ENCODE data around the gene AMPD2. TPM values are rescaled to one million over a fixed set of nuclear protein-coding genes. Genes with fewer than 3 reads are reported as not detected.

Gene AMPD2
- polyA plus RNA-seq, 3 donors = 75.0 to 961 (median 117) TPM

DNA sequence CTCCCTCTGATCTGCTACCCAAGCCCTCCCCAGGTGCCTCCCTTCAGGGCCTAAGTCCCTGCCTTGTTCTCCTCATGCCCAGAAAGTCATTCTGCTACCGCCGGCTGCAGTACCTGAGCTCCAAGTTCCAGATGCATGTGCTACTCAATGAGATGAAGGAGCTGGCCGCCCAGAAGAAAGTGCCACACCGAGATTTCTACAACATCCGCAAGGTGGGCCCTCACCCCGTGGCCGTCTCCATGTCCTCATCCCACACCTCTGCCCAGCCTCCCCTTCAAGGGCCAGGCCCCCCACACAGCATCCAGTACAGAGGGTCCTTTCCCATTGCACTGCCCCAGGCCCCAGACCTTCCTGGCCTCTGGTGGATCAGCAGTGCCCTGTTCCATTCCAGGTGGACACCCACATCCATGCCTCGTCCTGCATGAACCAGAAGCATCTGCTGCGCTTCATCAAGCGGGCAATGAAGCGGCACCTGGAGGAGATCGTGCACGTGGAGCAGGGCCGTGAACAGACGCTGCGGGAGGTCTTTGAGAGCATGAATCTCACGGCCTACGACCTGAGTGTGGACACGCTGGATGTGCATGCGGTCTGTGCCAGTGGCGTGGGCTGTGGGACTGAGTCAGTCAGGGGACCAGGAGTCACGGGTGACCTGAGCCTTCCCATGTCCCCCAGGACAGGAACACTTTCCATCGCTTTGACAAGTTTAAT lies 8.2 kb downstream of the AMPD2 start:
- Mint-ChIP-seq H3K27ac (peak overlapping the region in 4 of 7 donors; percentile 10 to 59 (median 52)), H3K36me3 (peaks cover 68 to 78% of the 10 kb centered on the region in 2 donors), H3K4me3 (no peak overlapping the region), H3K9me3 (peaks cover 0 to 2% (median 0%) of the 10 kb centered on the region in 7 donors), H3K27me3 (ENCODE audit: low read depth in 3 of 3) (peaks cover 0 to 3% (median 0%) of the 10 kb centered on the region in 3 donors), H3K4me1 (peaks cover 24% of the 10 kb centered on the region)
- no peaks in the 10 kb centered on the region for H3K27me3 ChIP-seq (ENCODE audit: control insufficient read depth in 2 of 2, insufficient read depth in 2 of 2, low read length in 2 of 2)
- no peak overlapping the region for H3K27ac ChIP-seq (ENCODE audit: low read depth in 1 of 2, low read length in 2 of 2)
- 96% methylated on average over 23 of the region's 23 CpGs for WGBS (ENCODE audit: insufficient coverage)
- H3K9me3 ChIP-seq (replicated peaks in 1 of 2; ENCODE audit: control insufficient read depth in 1 of 2, insufficient read depth in 1 of 2, low read length in 2 of 2) = no peaks in the 10 kb centered on the region
- peak in 1 of 3 donors; percentile 3 for DNase-seq
- no peak overlapping the region for H3K4me2 ChIP-seq (replicated peaks; ENCODE audit: extremely low read depth, low read length, poor library complexity, severe bottlenecking)
- no peak overlapping the region for H2AFZ ChIP-seq (ENCODE audit: insufficient read depth, low read depth, low read length, poor library complexity, severe bottlenecking)
- H3K4me1 ChIP-seq (ENCODE audit: control insufficient read depth in 1 of 2, insufficient read depth in 2 of 2, low read length in 2 of 2) = peaks cover 20 to 22% of the 10 kb centered on the region in 2 donors
- intact Hi-C loops (cut with micrococcal nuclease) = no loop called here
- H3K4me3 ChIP-seq (replicated peaks in 1 of 3; ENCODE audit: low read depth in 2 of 3, low read length in 3 of 3) = no peak overlapping the region
- peaks cover 28% of the 10 kb centered on the region for H3K79me2 ChIP-seq (ENCODE audit: insufficient read depth, low read length)
- peaks cover 97% of the 10 kb centered on the region for H4K20me1 ChIP-seq (ENCODE audit: insufficient read depth, low read length)
- TF ChIP-seq, protein P1, sequence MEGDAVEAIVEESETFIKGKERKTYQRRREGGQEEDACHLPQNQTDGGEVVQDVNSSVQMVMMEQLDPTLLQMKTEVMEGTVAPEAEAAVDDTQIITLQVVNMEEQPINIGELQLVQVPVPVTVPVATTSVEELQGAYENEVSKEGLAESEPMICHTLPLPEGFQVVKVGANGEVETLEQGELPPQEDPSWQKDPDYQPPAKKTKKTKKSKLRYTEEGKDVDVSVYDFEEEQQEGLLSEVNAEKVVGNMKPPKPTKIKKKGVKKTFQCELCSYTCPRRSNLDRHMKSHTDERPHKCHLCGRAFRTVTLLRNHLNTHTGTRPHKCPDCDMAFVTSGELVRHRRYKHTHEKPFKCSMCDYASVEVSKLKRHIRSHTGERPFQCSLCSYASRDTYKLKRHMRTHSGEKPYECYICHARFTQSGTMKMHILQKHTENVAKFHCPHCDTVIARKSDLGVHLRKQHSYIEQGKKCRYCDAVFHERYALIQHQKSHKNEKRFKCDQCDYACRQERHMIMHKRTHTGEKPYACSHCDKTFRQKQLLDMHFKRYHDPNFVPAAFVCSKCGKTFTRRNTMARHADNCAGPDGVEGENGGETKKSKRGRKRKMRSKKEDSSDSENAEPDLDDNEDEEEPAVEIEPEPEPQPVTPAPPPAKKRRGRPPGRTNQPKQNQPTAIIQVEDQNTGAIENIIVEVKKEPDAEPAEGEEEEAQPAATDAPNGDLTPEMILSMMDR (IDR thresholded peaks at IDR 0.05) = no peak
- H3K9ac ChIP-seq (ENCODE audit: insufficient read depth, low read length, poor library complexity, severe bottlenecking) = no peak overlapping the region
- H3K36me3 ChIP-seq (replicated peaks in 1 of 2; ENCODE audit: control insufficient read depth in 1 of 2, insufficient read depth in 2 of 2, low read length in 2 of 2) = peaks cover 71 to 76% of the 10 kb centered on the region in 2 donors

DNA sequence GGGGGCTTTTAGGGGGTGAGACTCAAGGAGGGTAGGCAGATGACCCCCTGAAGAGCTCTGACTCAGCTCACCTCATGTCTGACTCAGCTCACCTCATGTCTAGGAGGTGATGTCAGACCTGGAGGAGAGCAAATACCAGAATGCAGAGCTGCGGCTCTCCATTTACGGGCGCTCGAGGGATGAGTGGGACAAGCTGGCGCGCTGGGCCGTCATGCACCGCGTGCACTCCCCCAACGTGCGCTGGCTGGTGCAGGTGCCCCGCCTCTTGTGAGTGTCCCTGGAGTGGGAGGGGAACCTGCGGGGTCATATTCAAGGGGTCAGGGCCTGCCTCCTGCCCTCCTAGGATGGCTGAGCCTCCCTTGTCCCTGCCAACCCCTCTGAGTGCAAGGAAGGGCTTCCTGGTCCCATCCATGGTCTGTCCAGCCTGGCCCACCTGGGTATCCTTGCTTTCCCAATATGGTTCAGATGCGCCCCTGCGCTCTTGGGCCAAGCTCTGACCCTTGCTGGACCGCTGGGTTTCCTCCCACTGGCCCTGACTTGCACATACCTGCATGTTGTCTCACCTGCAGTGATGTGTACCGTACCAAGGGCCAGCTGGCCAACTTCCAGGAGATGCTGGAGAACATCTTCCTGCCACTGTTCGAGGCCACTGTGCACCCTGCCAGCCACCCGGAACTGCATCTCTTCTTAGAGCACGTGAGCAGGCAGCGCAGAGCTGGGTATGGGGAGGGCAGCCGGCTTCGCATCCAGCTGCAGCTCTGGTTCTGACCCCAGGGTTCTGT lies 9.1 kb downstream of the AMPD2 start:
- Histone ChIP-seq H3K9me3 (replicated peaks in 1 of 2; ENCODE audit: control insufficient read depth in 1 of 2, insufficient read depth in 1 of 2, low read length in 2 of 2) (no peaks in the 10 kb centered on the region), H4K20me1 (ENCODE audit: insufficient read depth, low read length) (peaks cover 89% of the 10 kb centered on the region), H3K27me3 (ENCODE audit: control insufficient read depth in 2 of 2, insufficient read depth in 2 of 2, low read length in 2 of 2) (no peaks in the 10 kb centered on the region), H3K4me1 (ENCODE audit: control insufficient read depth in 1 of 2, insufficient read depth in 2 of 2, low read length in 2 of 2) (peaks cover 11 to 14% of the 10 kb centered on the region in 2 donors), H3K9ac (ENCODE audit: insufficient read depth, low read length, poor library complexity, severe bottlenecking) (no peak overlapping the region), H3K4me2 (replicated peaks; ENCODE audit: extremely low read depth, low read length, poor library complexity, severe bottlenecking) (no peak overlapping the region), H2AFZ (ENCODE audit: insufficient read depth, low read depth, low read length, poor library complexity, severe bottlenecking) (no peak overlapping the region), H3K36me3 (replicated peaks in 1 of 2; ENCODE audit: control insufficient read depth in 1 of 2, insufficient read depth in 2 of 2, low read length in 2 of 2) (peaks cover 71 to 77% of the 10 kb centered on the region in 2 donors), H3K27ac (ENCODE audit: low read depth in 1 of 2, low read length in 2 of 2) (no peak overlapping the region), H3K79me2 (ENCODE audit: insufficient read depth, low read length) (peaks cover 19% of the 10 kb centered on the region), H3K4me3 (replicated peaks in 1 of 3; ENCODE audit: low read depth in 2 of 3, low read length in 3 of 3) (no peak overlapping the region)
- TF ChIP-seq, protein P1 (IDR thresholded peaks at IDR 0.05) = no peak
- WGBS (ENCODE audit: insufficient coverage) = 96% methylated on average over 14 of the region's 23 CpGs
- Mint-ChIP-seq H3K4me3 (no peak overlapping the region), H3K9me3 (peaks cover 0 to 2% (median 0%) of the 10 kb centered on the region in 7 donors), H3K4me1 (peaks cover 16% of the 10 kb centered on the region), H3K36me3 (peaks cover 68 to 75% of the 10 kb centered on the region in 2 donors), H3K27me3 (ENCODE audit: low read depth in 3 of 3) (peaks cover 0 to 3% (median 0%) of the 10 kb centered on the region in 3 donors), H3K27ac (peak overlapping the region in 3 of 7 donors; percentile 40 to 59 (median 54))
- intact Hi-C loops (cut with micrococcal nuclease) = no loop called here
- DNase-seq = peak in 1 of 3 donors; percentile 3
